Measurements from ENCODE around the gene MTOR. TPM values are rescaled to one million over a fixed set of nuclear protein-coding genes. Genes with fewer than 3 reads are reported as not detected.

MTOR gene
- 25.4 and 29.9 TPM in 2 replicates for total RNA-seq

GRCh38 chr1:11262171-11263049 lies at the start of gene MTOR:
MTOR (minus strand) TSS chr1:11262551; CDS start chr1:11259409, 3,142 bp downstream.

GRCh38 chr1:11272832-11273594 lies 10.7 kb upstream of the MTOR start, which contains the start of gene UBIAD1:
UBIAD1 (plus strand) TSS chr1:11273198; CDS start chr1:11273532, 334 bp downstream.

DNA sequence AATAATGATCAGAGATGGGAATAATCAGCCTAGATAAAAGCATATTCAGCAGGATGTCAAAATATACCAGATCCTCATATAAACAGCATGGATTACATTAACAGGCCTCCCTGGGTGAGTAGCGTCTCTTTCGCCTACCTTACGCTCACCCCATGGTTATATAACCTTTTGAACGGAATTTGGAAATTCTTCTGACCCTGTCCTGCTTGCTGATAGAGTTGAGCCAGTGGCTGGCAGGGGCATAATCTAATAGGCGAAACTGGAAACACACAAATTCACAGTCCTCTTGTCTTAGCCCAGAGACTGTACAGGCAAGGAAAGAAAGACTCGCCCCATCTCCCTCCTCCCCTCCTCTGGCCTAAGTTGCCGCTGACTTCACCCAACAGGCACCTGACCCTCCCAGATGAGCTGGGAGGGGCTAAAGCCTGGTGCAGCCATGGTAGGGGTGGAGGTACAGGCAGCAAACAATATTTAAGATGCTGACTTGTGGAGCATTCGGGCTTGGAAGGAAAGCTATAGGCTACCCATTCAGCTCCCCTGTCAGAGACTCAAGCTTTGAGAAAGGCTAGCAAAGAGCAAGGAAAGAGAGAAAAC lies 73.4 kb downstream of the MTOR start, which contains the start of gene ANGPTL7:
TSS of gene ANGPTL7 (plus strand) at position 498 of the 594 bp plus-strand sequence. CDS start 225 bp downstream, outside the sequence.

GRCh38 chr1:11099310-11100148 lies 162.8 kb downstream of the MTOR start, which contains the start of gene EXOSC10:
EXOSC10 (minus strand) TSS chr1:11099869; CDS start chr1:11099831, 38 bp downstream.

GRCh38 chr1:11059968-11060830 lies 202.2 kb downstream of the MTOR start, which contains the start of gene SRM:
SRM (minus strand) TSS chr1:11060018; CDS start chr1:11059943, 75 bp downstream.

Other genes with a start within 250 kb of the MTOR start
- 31.5 and 35.5 TPM in 2 replicates for gene TARDBP, start 249.9 kb downstream of the MTOR start, total RNA-seq
- gene MASP2, start 215.3 kb downstream of the MTOR start, total RNA-seq: not detected in 2 replicates
- gene SRM, start 202.5 kb downstream of the MTOR start, total RNA-seq: 91.6 and 110 TPM in 2 replicates
- gene EXOSC10, start 162.7 kb downstream of the MTOR start, total RNA-seq: 54.9 and 59.3 TPM in 2 replicates
- not detected in 2 replicates for gene ANGPTL7, start 73.2 kb downstream of the MTOR start, total RNA-seq
- gene UBIAD1, start 10.6 kb upstream of the MTOR start, total RNA-seq: 11.6 TPM in 2 replicates
- 0.17 TPM in 1 of 2 replicates, not detected in the other for gene DISP3, start 216.6 kb upstream of the MTOR start, total RNA-seq

All from bronchus fibroblast of lung (primary cell).